Adrenal gland (tissue), 12 donors: ENCODE measurements around the gene SAMD4A. TPM values are rescaled to one million over a fixed set of nuclear protein-coding genes. Genes with fewer than 3 reads are reported as not detected.

Experiments
- DNase-seq, 7 donors: peaks; one replicate each; pipeline ENCODE4 v3.0.0-alpha.2; 2019 to 2020
- H3K27ac ChIP-seq, 5 donors: fragments of 200-600 bp; sonication (generic) in 4 of 5; 1 replicate in 3 of 5; 2 replicates in 2 of 5; pipeline versions ENCODE4 v1.5.1 to v1.8.0; 2016 to 2020; ENCODE audit warnings: mild to moderate bottlenecking in 1 of 5
- H3K27me3 ChIP-seq: fragments of 200-600 bp; 2 replicates; pipeline ENCODE4 v1.8.0; 2021
- H3K36me3 ChIP-seq, 2 donors: fragments of 200-600 bp; replicated peaks in 1 of 2; 1 replicate in 1 of 2; 2 replicates in 1 of 2; pipeline versions ENCODE4 v1.5.1 to v1.8.0; 2018 to 2022
- H3K4me1 ChIP-seq, 2 donors: fragments of 200-600 bp; replicated peaks in 1 of 2; 1 replicate in 1 of 2; 2 replicates in 1 of 2; pipeline versions ENCODE4 v1.5.1 to v1.8.0; 2018 to 2021
- H3K4me3 ChIP-seq, 4 donors: fragments of 200-600 bp; sonication (generic) in 3 of 4; one replicate each; pipeline ENCODE4 v1.5.1; 2016 to 2018
- H3K9me3 ChIP-seq, 3 donors: fragments of 200-600 bp; sonication (generic) in 1 of 3; replicated peaks in 1 of 3; 1 replicate in 2 of 3; 2 replicates in 1 of 3; pipeline versions ENCODE4 v1.5.1 to v1.8.0; 2016 to 2021
- POLR2A ChIP-seq, 2 donors: fragments of 450-650 bp; IDR thresholded peaks; one replicate each; pipeline ENCODE4 v1.6.1; 2017; ENCODE audit warnings: antibody characterized with exemption in 2 of 2, mild to moderate bottlenecking in 2 of 2, moderate library complexity in 1 of 2
- WGBS, 4 donors: extraction: QIAGEN DNeasy Blood & Tissue Kit in 2 of 4; methylation state at CpG; one replicate each; pipeline versions ENCODE4 v1.1.5 to v1.1.7; 2013 to 2017; 5-methylcytosine and 5-hydroxymethylcytosine counted together
- intact Hi-C, 2 donors: fragments of 100-400 bp; cut with DNase I; formaldehyde crosslinking; loops; one replicate each; pipeline versions ENCODE4 v1.14.1 to v1.15.0; 2022 to 2023
- polyA plus RNA-seq, 3 donors: library from polyadenylated mRNA; stranded (reverse); fragments of 200-250 nt in 2 of 3; fragments of 350-450 nt in 1 of 3; fragmentation: Illumina TruSeq in 1 of 3; extraction: RNeasy Lipid Tissue Mini Kit (QIAGEN cat#74804) in 1 of 3; gene quantifications; one replicate each; pipeline ENCODE4 v1.2.3, GENCODE V29; 2013 to 2014
- total RNA-seq, 9 donors: library from RNA; depleted of rRNA in 4 of 9; stranded (reverse); fragments of >200 nt in 4 of 9; fragments of 120-200 nt in 1 of 9; fragmentation: NEBNext Ultra II Directional in 1 of 9; extraction: Animal tissue kit (Norgen Biotek cat#: 25700) in 1 of 9; gene quantifications; one replicate each; pipeline versions ENCODE4 v1.1.0 to v1.2.4, GENCODE V29; 2013 to 2023
- TF ChIP-seq, protein P1 (sequence below), 6 experiments: fragments of 450-650 bp in 4 of 6; fragments of 200-600 bp in 2 of 6; sonication (generic) in 1 of 6; IDR thresholded peaks; 1 replicate in 5 of 6; 2 replicates in 1 of 6; pipeline versions ENCODE4 v1.5.1 to v1.8.0; 2016 to 2021; ENCODE audit warnings: antibody characterized with exemption in 6 of 6, mild to moderate bottlenecking in 2 of 6, moderate library complexity in 1 of 6
- donor health status: healthy with polysubstance abuse.
- donor health status: Bipolar disorder and iron deficiency.
- donor health status: DM: yes; HTN: yes; CAD: no.
- donor health status: DM: no; HTN: no; CAD: no.
- donor health status: DM: no; HTN: no; CAD: no.
- donor health status: DM: yes; HTN: yes; CAD: no.

SAMD4A gene
- total and polyA plus RNA-seq, 12 donors: 2.2 to 13.2 (median 8.3) TPM

DNA sequence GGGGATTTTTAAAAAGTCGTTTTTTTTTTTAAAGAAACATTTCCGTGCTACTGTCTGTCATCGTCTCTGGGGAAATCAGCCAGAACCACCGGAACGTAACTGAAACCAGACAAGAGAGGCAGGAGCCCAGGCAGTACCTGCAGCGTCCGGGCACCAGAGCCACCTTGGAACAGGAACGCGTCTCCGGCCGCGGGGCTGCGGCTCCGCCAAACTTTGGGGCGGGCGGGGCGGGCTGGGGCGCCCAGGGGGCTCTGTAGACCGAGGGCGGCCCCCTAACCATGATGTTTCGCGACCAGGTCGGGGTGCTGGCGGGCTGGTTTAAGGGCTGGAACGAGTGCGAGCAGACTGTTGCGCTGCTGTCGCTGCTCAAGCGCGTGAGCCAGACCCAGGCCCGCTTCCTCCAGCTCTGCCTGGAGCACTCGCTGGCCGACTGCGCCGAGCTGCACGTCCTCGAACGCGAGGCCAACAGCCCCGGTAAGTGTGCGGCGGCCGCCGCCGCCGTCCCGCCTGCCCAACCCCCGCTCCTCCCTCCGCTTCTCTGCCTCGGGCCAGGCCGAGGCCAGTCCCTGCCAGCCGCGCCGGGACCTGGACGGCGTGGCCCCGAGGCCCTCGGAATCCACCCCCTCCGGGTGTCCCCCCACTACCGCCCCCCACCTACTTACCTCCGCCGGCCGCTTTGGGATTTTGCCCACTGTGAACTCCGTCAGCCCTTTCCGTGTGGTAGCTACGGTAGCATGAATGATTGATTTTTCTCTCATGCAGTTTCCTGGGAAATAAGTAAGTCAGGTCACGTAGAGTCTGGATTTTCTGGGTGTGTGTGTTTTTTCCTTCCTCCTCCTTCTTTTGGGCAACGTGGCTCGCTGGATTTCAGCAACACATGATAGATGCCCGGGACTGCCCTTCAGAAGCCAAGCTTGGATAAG is 972 bp downstream of the SAMD4A start:
- DNase-seq: peak; percentile 58 to 78 (median 69)
- TF ChIP-seq POLR2A (IDR thresholded peaks at IDR 0.05): peak in 1 of 2 donors; percentile 62
- TF ChIP-seq, protein P1, sequence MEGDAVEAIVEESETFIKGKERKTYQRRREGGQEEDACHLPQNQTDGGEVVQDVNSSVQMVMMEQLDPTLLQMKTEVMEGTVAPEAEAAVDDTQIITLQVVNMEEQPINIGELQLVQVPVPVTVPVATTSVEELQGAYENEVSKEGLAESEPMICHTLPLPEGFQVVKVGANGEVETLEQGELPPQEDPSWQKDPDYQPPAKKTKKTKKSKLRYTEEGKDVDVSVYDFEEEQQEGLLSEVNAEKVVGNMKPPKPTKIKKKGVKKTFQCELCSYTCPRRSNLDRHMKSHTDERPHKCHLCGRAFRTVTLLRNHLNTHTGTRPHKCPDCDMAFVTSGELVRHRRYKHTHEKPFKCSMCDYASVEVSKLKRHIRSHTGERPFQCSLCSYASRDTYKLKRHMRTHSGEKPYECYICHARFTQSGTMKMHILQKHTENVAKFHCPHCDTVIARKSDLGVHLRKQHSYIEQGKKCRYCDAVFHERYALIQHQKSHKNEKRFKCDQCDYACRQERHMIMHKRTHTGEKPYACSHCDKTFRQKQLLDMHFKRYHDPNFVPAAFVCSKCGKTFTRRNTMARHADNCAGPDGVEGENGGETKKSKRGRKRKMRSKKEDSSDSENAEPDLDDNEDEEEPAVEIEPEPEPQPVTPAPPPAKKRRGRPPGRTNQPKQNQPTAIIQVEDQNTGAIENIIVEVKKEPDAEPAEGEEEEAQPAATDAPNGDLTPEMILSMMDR (IDR thresholded peaks at IDR 0.05): no peak
- no peaks in the 10 kb centered on the region for H3K9me3 ChIP-seq
- no peaks in the 10 kb centered on the region for H3K27me3 ChIP-seq
- H3K27ac ChIP-seq: peak overlapping the region; percentile 81 to 99 (median 96)
- H3K4me3 ChIP-seq: peak overlapping the region; percentile 27 to 67 (median 58)
- intact Hi-C loops: loop anchor here (5.0 to 10.0 kb wide), 2 partner anchors 124 to 237 kb away; no protein-coding TSS in a partner anchor
- H3K36me3 ChIP-seq: no peaks in the 10 kb centered on the region
- H3K4me1 ChIP-seq: peaks cover 0 to 23% of the 10 kb centered on the region in 2 donors
- 0 to 1% (median 1%) methylated on average over 24 to 70 of the region's 70 CpGs for WGBS, 4 donors

DNA sequence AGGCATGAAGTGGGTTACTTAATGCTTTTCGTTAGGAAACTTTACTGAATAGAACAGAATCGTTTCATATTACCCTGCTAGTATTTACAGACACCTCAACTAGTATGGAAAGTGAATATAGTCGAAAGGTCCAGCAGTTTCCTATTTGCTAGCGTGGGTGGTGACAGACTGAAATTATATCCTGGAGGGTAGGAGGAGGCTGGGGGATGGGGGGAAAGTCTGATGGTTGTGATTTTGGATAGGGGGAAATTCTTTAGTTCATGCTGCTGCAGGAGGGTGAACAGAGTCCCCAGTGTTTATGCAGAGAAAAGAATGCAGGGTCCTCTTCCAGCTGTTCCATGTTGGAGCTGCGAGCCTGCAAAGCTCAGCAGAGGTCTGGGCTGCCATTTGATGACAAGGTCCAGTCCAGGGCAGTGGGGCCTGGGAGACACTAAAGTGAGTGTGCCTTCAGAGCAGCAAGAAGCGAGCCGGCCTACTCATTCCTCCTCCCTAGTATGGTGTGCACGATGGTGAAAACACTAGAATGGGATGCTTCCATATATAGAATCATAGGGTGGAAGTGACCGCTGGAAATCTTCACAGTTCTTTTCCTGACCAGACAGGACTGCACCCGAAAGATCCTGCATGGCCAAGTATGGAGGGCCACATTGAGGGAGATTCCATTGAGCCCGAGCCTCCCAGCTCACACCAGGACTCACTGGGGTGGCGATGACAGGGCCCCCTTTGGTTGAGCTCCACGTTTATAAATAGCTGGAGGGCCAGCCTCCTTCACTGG is 2.1 kb downstream of the SAMD4A start:
- no peaks in the 10 kb centered on the region for H3K27me3 ChIP-seq
- H3K36me3 ChIP-seq: no peaks in the 10 kb centered on the region
- intact Hi-C loops: loop anchor here (5.0 to 10.0 kb wide), 2 partner anchors 123 to 236 kb away; no protein-coding TSS in a partner anchor
- no peak for TF ChIP-seq POLR2A (IDR thresholded peaks at IDR 0.05)
- TF ChIP-seq, protein P1 (IDR thresholded peaks at IDR 0.05): no peak
- WGBS, 4 donors: 68 to 78% (median 71%) methylated on average over 11 to 13 of the region's 13 CpGs
- peak in 2 of 7 donors; percentile 16 to 20 for DNase-seq
- peak overlapping the region in 1 of 4 donors; percentile 13 for H3K4me3 ChIP-seq
- H3K9me3 ChIP-seq: no peaks in the 10 kb centered on the region
- peak overlapping the region in 1 of 5 donors; percentile 98 for H3K27ac ChIP-seq
- peaks cover 0 to 23% of the 10 kb centered on the region in 2 donors for H3K4me1 ChIP-seq

DNA sequence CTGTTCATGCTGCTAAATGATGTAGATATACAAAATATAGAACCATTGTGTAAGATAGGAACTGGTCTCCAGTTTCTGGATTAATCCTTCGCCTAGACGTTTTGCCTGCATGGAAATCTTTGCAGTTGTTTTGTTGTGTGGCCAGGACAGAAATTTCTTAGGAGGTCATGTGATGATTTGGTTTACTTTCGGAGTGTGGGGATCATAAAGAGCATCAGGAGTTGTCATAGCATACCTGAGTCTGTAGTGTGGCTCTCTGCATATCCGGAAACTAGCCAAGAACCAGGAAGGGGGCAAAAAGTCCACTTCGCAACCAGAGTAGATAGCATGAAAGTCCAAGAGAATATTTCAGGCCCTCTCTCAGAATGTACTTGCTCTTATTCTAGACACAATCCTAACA is 3.1 kb downstream of the SAMD4A start:
- DNase-seq: no peak
- Histone ChIP-seq H3K4me1 (peaks cover 0 to 13% of the 10 kb centered on the region in 2 donors), H3K4me3 (no peak overlapping the region), H3K9me3 (no peaks in the 10 kb centered on the region), H3K36me3 (no peaks in the 10 kb centered on the region), H3K27ac (no peak overlapping the region), H3K27me3 (no peaks in the 10 kb centered on the region)
- no peak for TF ChIP-seq POLR2A (IDR thresholded peaks at IDR 0.05)
- TF ChIP-seq, protein P1 (IDR thresholded peaks at IDR 0.05): no peak
- intact Hi-C loops: loop anchor here (10.0 kb wide), 2 partner anchors 55 to 75 kb away; no protein-coding TSS in a partner anchor
- WGBS, 4 donors: 77 to 88% (median 87%) methylated on average over 5 of the region's 5 CpGs
